ENCODE results near the gene FSTL4.
A peak's percentile ranks its signal among the peaks of the same experiment; 100 is the strongest.

Gene FSTL4

GRCh38 chr5:133251296-133252132 lies 360.8 kb downstream of the FSTL4 start:
- no peak for DNase-seq

DNA sequence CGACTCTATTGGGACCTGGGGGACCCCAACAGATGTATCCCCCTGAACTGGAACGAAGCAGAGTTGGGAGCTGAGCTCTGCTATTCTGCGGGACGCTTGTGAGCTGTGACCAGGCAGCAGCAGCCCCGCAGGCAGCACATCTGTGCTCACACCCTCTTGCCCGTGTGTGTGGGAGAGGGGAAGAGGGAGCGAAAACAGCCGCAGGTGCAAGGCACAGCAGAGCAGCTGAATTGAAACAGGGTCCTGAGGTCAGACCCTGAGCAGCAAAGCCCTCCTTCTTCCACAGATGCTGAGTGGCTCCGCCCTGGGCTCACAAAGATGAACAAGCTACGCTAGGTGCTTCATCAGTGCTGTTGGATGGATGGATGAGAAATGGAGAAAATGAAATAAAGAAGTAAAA lies 361.8 kb downstream of the FSTL4 start:
- DNase-seq = no peak

DNA sequence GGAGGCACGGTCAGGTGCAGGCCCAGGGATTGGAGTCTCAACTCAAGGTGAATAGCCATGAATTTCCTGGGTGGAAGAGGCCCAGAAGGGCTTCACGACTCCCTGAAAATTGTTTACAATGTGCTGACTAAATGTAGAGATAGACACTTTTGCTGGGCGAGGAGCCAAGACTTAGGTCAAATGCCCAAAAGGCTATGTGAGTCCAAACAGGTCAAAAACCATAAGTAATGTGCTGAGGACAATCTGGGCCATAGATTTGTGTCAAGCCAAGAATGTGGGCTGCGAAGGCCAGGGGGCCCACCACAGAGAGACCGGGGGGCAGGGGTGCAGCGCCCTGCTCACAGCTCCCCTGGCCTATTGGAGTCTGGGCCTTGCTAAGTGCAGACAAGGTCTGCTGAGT lies 362.7 kb downstream of the FSTL4 start:
- no peak for DNase-seq

DNA sequence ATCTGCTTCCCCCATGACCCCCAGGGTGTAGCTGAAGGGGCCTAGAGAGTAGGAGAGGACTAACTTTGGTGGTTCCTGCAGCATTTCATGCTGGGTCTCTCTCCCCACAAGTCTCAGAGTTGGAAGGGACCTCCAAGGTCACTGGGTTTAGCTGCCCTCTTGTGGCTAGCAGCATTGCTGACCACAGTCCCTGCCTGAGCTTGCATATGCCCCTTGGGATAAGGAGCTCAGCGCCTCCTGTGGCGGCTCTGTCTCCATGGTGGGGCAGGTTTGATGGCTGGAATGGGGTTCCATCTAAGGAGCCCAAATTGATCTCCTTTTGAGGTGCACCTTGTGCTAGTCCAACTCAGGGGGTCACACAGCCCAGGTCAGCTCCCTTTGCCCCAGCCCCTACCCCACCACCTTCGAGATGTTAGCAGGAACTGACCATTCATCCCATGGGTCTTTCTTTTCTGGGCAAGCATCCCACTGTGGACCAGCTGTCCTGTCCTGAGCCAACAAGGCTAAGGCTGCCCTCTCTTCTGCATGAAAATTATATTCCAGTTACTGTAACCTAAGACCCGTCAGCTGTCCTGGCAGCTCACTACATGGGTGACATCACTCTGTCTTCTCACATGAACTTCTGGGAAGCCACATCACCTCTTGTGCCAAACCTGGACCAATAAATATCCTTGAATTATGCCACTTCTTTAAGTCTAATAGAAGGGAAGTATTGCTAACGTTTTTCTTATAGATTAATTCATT lies 364.3 kb downstream of the FSTL4 start:
- DNase-seq = no peak

DNA sequence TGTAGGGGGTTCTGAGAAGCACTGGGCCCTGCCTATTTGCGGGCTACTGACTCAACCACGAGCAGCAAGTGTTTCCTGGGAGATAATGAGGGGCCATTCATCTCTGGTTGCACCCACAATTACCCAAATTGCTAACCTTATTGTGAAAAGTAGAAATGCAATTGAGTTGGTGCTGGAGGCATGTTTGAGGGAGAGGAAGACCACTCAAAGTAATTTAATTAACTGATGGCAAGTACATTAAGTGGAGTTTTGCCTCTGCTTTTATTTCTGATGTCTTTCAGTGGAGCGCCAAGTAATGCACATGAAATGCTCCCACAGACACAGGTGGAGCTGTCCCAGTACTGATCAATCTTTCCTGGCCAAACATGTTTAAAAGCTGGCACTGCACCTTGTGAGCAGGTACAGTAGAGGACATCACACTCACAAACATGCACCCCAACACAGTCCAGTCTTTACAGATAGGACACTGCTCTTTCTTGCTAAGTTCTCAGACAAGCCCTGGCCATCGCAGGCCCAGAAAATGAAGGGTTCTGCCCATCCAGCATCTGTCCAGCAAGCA lies 365.1 kb downstream of the FSTL4 start:
- no peak for DNase-seq

GRCh38 chr5:133246376-133247150 lies 365.8 kb downstream of the FSTL4 start:
- DNase-seq = no peak

GRCh38 chr5:133246053-133246370 lies 366.3 kb downstream of the FSTL4 start:
- DNase-seq = no peak

DNA sequence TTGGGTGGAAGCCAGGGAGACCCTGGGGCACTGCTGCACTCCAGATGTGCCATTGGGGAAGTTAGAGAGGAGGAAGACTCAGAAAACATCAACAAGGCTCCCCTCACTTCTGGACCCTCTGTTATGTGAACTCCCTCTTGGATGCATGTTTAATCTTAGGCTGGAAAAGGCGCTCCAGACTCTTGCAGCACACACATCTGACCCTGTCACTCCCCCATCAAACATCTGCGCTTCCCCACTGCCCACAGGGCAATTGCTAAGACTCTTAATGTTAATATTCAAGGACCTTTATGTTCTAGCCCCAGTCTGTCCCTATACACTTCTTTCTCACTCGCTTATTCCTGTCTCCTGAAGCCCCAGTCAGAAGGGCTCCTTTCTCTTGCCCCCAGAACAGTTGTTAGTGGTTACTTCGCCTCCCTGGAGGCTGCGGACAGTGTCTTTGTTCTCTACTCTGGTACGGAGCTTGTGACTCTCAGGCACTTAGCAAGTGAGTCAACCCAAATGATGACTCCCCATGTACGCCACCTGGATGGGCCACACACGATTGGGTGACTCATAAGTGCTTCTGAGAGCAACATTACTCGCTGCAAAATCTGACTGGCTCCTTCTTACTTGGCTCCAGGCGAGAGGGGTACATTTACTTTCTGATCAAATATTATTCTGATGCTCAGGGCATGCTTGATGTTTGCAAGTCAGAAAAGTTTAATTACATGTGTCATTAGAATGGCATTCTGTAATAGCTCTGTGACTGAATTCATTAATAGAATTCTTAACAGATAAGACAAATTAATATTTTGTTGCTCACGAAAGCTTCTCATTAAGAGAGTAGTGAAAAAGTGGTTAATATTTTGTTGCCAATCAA lies 366.9 kb downstream of the FSTL4 start:
- peak; percentile 65 for DNase-seq

DNA sequence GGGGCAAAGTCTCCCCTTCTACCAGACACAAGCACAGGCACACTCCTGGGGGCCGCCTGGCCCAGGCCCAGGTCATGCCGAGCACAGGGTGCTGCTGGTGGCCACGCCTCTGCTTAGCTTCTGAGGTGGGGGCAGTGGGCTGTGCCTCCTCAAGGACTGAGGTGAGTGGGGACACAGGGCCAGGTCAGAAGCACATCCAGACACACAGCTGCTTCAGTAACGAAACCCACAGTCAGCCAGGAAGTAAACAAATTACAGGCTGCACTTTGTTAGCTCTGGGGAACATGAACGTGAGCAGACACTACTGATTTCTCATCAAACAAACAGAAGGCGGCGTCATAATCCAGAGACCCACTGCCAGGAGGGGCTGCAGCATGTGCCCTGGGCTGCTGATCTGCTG lies 368.1 kb downstream of the FSTL4 start:
- no peak for DNase-seq

- DNase-seq = no peak
Observed at GRCh38 chr5:133243196-133243595, 369.1 kb downstream of the FSTL4 start.

- no peak for DNase-seq
Observed at GRCh38 chr5:133242221-133242835, 370.0 kb downstream of the FSTL4 start.

GRCh38 chr5:133241179-133242092 lies 370.9 kb downstream of the FSTL4 start:
- no peak for DNase-seq

DNA sequence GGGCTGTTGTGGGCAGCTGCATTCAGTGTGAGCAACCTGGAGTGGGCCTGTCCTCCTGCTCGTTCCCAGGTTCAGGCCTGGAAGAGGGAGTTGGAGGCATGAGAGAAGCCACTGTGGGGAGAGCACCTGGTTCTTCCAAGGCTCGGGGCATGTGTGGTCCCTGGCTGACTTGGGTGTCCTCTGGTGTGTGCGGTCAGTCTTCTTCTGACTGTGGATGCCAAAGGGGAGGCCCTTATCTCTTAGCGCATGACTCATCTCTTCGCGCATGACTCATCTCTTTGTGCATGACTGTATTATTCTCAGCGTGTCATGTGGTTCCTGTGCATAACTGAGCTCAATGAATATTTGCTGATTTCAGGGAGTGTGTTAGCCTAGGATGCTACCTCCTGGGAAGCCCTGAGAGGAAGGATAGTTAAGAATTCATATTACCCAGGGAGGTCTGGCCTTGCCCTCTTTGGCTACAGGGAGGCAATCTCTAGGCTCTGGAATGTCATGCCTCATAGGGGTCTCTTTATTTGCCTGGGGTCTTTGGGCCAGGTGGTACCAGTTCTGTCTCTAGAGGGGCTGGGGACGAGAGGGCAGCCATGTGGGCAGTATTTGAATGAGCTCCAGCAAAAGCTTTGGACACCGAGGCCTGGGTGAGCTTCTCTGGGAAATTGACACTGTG lies 371.8 kb downstream of the FSTL4 start:
- DNase-seq = peak; percentile 69

DNA sequence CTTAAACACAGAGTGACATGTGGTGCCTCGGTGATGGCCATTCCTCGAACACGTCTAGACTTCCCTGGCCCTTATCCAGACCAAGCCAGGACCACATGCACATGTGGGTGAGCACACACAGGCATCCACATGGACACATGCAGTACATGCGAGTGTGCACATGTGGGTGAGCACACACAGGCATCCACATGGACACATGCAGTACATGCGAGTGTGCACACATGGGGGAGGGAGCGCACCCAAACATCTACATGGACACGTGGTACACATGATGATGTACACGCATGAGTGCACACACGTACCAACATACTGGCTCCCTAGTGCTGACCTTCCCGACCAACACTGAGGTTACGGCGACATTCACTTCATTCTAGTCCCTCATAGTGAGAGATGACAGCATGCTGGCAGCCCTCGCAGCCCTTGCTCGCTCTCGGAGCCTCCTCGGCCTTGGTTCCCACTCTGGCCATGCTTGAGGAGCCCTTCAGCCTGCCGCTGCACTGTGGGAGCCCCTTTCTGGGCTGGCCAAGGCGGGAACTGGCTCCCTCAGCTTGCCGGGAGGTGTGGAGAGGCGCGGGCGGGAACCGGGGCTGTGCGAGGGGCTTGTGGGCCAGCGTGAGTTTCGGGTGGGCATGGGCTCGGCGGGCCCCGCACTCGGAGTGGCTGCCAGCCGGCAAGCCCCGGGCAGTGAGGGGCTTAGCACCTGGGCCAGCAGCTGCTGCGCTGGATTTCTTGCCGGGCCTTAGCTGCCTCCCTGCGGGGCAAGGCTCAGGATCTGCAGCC lies 373.7 kb downstream of the FSTL4 start:
- no peak for DNase-seq

DNA sequence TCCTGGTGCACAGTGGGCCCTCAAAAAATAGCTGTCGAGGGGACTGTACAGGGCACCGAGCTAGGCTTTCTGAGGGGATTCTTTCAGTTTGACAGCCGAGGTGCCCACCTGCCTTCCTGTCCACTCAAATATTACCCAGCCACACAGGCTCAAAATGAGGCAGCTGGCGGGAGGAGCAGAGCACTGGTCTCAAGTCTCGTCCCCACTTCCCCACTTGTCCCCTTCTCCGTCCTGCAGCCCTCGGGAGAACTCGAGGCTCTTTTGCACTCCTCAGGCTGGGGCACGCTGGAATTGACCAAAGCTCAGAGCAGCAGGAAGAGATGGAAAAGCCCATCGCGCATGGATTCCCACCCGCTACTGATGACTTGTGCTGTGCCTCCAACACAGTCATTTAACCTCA lies 375.4 kb downstream of the FSTL4 start:
- DNase-seq = no peak

GRCh38 chr5:133236541-133236951 lies 375.8 kb downstream of the FSTL4 start:
- DNase-seq = no peak

DNA sequence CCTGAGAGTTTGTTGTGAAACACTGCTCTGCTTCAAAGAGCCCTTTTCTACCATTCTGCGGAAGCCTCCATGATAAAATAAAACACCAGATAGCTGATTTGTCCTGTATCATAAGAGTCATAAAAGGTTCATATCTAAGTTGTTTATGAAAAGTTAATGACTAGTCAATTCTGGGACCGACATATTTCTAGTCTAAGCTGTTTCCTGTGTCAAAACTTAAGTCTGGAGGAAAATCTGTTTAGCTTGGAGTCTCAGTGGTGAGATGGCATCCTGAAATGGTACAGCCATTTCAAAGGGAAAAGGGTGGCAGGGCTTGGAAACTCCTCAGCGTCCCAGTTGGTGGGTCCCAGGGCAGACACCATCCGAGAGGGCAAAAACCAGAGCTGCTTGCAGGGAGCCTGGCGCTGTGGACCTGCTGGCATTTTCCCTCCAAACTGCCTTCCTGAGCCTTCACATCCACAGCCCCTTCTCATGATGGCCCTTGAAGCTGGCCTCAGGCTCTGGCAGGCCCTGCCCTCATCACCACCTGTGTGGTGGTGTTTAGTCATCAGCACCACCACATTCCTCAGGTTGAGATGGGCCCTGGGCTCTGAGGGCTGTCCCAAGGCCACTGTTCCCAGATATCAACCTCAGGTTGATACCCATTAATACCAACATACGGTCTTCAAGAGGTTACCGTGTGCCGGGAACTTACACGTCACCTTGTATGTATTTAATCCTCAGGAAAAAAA lies 376.5 kb downstream of the FSTL4 start:
- no peak for DNase-seq

GRCh38 chr5:133234911-133235310 lies 377.4 kb downstream of the FSTL4 start:
- no peak for DNase-seq

DNA sequence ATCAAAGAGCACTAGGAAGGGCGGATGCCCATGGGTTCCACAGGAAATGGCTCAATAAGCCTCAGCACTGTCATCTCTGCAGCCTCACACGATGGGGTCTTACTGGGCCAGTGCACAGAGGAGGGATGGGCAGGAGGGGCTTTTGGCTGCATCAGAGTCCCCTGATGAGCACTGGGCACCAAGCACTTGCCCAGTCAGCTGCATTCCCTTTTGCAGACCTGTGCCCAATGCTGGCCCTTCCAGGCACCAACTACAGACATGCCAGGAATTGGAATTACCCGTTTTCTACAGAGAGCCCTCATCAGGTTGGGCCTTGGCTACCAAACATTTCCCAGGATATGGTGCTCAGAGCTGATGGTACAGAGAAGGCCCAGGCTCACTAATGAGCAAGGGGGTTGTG lies 378.1 kb downstream of the FSTL4 start:
- no peak for DNase-seq

Measured in stimulated activated CD8-positive, alpha-beta memory T cell treated with anti-CD3 and anti-CD28 coated beads, Interleukin-4, amount 100 ng/mL, for 48 hours (primary cell).